CD14-positive monocyte (primary cell): Measurements from ENCODE around the gene ACSBG1. TPM values are rescaled to one million over a fixed set of nuclear protein-coding genes. Genes with fewer than 3 reads are reported as not detected.

ENCODE experiments used
- DNase-seq, 3 donors: peaks; one replicate each; pipeline ENCODE4 v3.0.0-alpha.2; 2011 to 2022
- H2AFZ ChIP-seq: 2 replicates; pipeline ENCODE4 v1.6.0; 2012; ENCODE audit warnings: mild to moderate bottlenecking, low read depth, low read length, inconsistent platforms; ENCODE audit not compliant: insufficient read depth, poor library complexity, severe bottlenecking
- H3K27ac ChIP-seq, 2 donors: 1 replicate in 1 of 2; 2 replicates in 1 of 2; pipeline ENCODE4 v1.5.1; 2012 to 2013; ENCODE audit warnings: low read length in 2 of 2, control low read depth in 1 of 2, inconsistent platforms in 1 of 2, low read depth in 1 of 2, mild to moderate bottlenecking in 1 of 2
- H3K27me3 ChIP-seq, 2 donors: one replicate each; pipeline versions ENCODE4 v1.6.0 to v1.6.1; 2011 to 2013; ENCODE audit warnings: low read length in 2 of 2; ENCODE audit not compliant: control insufficient read depth in 2 of 2, insufficient read depth in 2 of 2
- H3K36me3 ChIP-seq, 2 donors: replicated peaks in 1 of 2; 1 replicate in 1 of 2; 2 replicates in 1 of 2; pipeline versions ENCODE4 v1.5.1 to v1.6.1; 2012 to 2013; ENCODE audit warnings: low read length in 2 of 2, control low read depth in 1 of 2, inconsistent platforms in 1 of 2, mild to moderate bottlenecking in 1 of 2; ENCODE audit not compliant: insufficient read depth in 2 of 2, control insufficient read depth in 1 of 2
- H3K4me1 ChIP-seq, 2 donors: 1 replicate in 1 of 2; 2 replicates in 1 of 2; pipeline versions ENCODE4 v1.5.1 to v1.6.1; 2012 to 2013; ENCODE audit warnings: low read length in 2 of 2, control low read depth in 1 of 2, inconsistent platforms in 1 of 2, mild to moderate bottlenecking in 1 of 2, moderate library complexity in 1 of 2; ENCODE audit not compliant: insufficient read depth in 2 of 2, control insufficient read depth in 1 of 2
- H3K4me2 ChIP-seq: replicated peaks from 2 replicates; pipeline ENCODE3; 2012; ENCODE audit warnings: low read length, moderate library complexity, mild to moderate bottlenecking; ENCODE audit not compliant: poor library complexity, severe bottlenecking; ENCODE audit errors: extremely low read depth
- H3K4me3 ChIP-seq, 3 experiments: fragments of 200-600 bp in 1 of 3; sonication (generic) in 1 of 3; replicated peaks in 1 of 3; 1 replicate in 2 of 3; 2 replicates in 1 of 3; pipeline ENCODE4 v1.5.1; 2011 to 2013; ENCODE audit warnings: low read length in 3 of 3, mild to moderate bottlenecking in 3 of 3, control low read depth in 2 of 3, low read depth in 2 of 3, inconsistent platforms in 1 of 3, moderate library complexity in 1 of 3
- H3K79me2 ChIP-seq: 2 replicates; pipeline ENCODE4 v1.6.0; 2012; ENCODE audit warnings: mild to moderate bottlenecking, control low read depth, inconsistent platforms, low read length, moderate library complexity; ENCODE audit not compliant: insufficient read depth
- H3K9ac ChIP-seq: 2 replicates; pipeline ENCODE4 v1.6.0; 2017; ENCODE audit warnings: low read length, mild to moderate bottlenecking; ENCODE audit not compliant: insufficient read depth, poor library complexity, severe bottlenecking
- H3K9me3 ChIP-seq, 2 donors: replicated peaks in 1 of 2; 1 replicate in 1 of 2; 2 replicates in 1 of 2; pipeline versions ENCODE4 v1.5.1 to v1.6.1; 2012 to 2013; ENCODE audit warnings: low read length in 2 of 2, control low read depth in 1 of 2; ENCODE audit not compliant: control insufficient read depth in 1 of 2, insufficient read depth in 1 of 2
- H4K20me1 ChIP-seq: 2 replicates; pipeline ENCODE4 v1.6.0; 2012; ENCODE audit warnings: mild to moderate bottlenecking, low read length, control low read depth, moderate library complexity; ENCODE audit not compliant: insufficient read depth
- H3K27ac Mint-ChIP-seq, 7 donors: one replicate each; pipeline ENCODE4 v1.8.0; 2020; ENCODE audit warnings: mild to moderate bottlenecking in 7 of 7, mixed read lengths in 7 of 7, moderate library complexity in 6 of 7, inconsistent platforms in 2 of 7
- H3K27me3 Mint-ChIP-seq, 3 donors: one replicate each; pipeline ENCODE4 v1.8.0; 2021 to 2022; ENCODE audit warnings: low read depth in 3 of 3, mild to moderate bottlenecking in 3 of 3, mixed read lengths in 3 of 3, moderate library complexity in 3 of 3, inconsistent platforms in 1 of 3
- H3K36me3 Mint-ChIP-seq, 2 donors: one replicate each; pipeline ENCODE4 v1.8.0; 2020; ENCODE audit warnings: mixed read lengths in 2 of 2, inconsistent platforms in 1 of 2, mild to moderate bottlenecking in 1 of 2
- H3K4me1 Mint-ChIP-seq: one replicate; pipeline ENCODE4 v1.8.0; 2020; ENCODE audit warnings: mild to moderate bottlenecking, mixed read lengths
- H3K4me3 Mint-ChIP-seq, 2 donors: one replicate each; pipeline ENCODE4 v1.8.0; 2020; ENCODE audit warnings: mild to moderate bottlenecking in 2 of 2, mixed read lengths in 2 of 2, moderate library complexity in 1 of 2
- H3K9me3 Mint-ChIP-seq, 7 donors: one replicate each; pipeline ENCODE4 v1.8.0; 2020 to 2022; ENCODE audit warnings: mixed read lengths in 7 of 7, mild to moderate bottlenecking in 6 of 7, moderate library complexity in 6 of 7, inconsistent platforms in 2 of 7
- CTCF ChIP-seq: fragments of 200-600 bp; IDR thresholded peaks from one replicate; pipeline ENCODE4 v1.8.0; 2022; ENCODE audit warnings: antibody characterized with exemption, mild to moderate bottlenecking
- WGBS: methylation state at CpG from one replicate; pipeline ENCODE4 v1.1.5; 2013; ENCODE audit warnings: missing lambda C conversion rate; ENCODE audit not compliant: insufficient coverage; 5-methylcytosine and 5-hydroxymethylcytosine counted together
- intact Hi-C, 2 donors: fragments of 100-400 bp; cut with micrococcal nuclease; formaldehyde crosslinking; loops; one replicate each; pipeline versions ENCODE4 v1.15.0 to v1.15.1; 2023
- polyA plus RNA-seq, 3 donors: library from polyadenylated mRNA; depleted of rRNA in 1 of 3; unstranded in 2 of 3; stranded (reverse) in 1 of 3; fragments of 300-500 nt in 2 of 3; fragments of >200 nt in 1 of 3; fragmentation: Illumina TruSeq in 2 of 3; gene quantifications; 1 replicate in 2 of 3; 2 replicates in 1 of 3; pipeline ENCODE4 v1.2.3, GENCODE V29; 2012 to 2021

ACSBG1 gene
- polyA plus RNA-seq, 3 donors = 0.01 TPM; not detected in 2

- no peaks in the 10 kb centered on the region for H3K9me3 ChIP-seq
- Mint-ChIP-seq H3K27ac (no peak overlapping the region), H3K4me3 (no peak overlapping the region), H3K4me1 (no peaks in the 10 kb centered on the region), H3K27me3 (peaks cover 0 to 5% (median 0%) of the 10 kb centered on the region in 3 donors), H3K9me3 (no peaks in the 10 kb centered on the region), H3K36me3 (no peaks in the 10 kb centered on the region)
- DNase-seq = no peak
- H3K27me3 ChIP-seq = no peaks in the 10 kb centered on the region
- no peak overlapping the region for H3K9ac ChIP-seq
- no peaks in the 10 kb centered on the region for H3K36me3 ChIP-seq
- H3K4me3 ChIP-seq = no peak overlapping the region
- H3K27ac ChIP-seq = no peak overlapping the region
- TF ChIP-seq CTCF = no peak
- H3K4me1 ChIP-seq = no peaks in the 10 kb centered on the region
- 92% methylated on average over 4 of the region's 10 CpGs for WGBS
- H4K20me1 ChIP-seq = no peaks in the 10 kb centered on the region
- H3K79me2 ChIP-seq = no peaks in the 10 kb centered on the region
- H2AFZ ChIP-seq = no peak overlapping the region
- no peak overlapping the region for H3K4me2 ChIP-seq
- intact Hi-C loops = no loop called here
These were observed 22.4 kb downstream of the ACSBG1 start for GRCh38 chr15:78212008-78212407.

GRCh38 chr15:78211189-78211921 is 23.0 kb downstream of the ACSBG1 start:
- Histone ChIP-seq H3K4me3 (no peak overlapping the region), H3K9me3 (no peaks in the 10 kb centered on the region), H4K20me1 (no peaks in the 10 kb centered on the region), H3K27ac (no peak overlapping the region), H3K79me2 (no peaks in the 10 kb centered on the region), H3K36me3 (no peaks in the 10 kb centered on the region), H3K27me3 (no peaks in the 10 kb centered on the region), H3K4me2 (no peak overlapping the region), H3K4me1 (no peaks in the 10 kb centered on the region), H2AFZ (no peak overlapping the region), H3K9ac (no peak overlapping the region)
- H3K4me3 Mint-ChIP-seq = no peak overlapping the region
- TF ChIP-seq CTCF = no peak
- H3K27ac Mint-ChIP-seq = peak overlapping the region in 1 of 7 donors; percentile 66
- H3K27me3 Mint-ChIP-seq = peaks cover 0 to 5% (median 2%) of the 10 kb centered on the region in 3 donors
- H3K4me1 Mint-ChIP-seq = no peaks in the 10 kb centered on the region
- no peak for DNase-seq
- H3K36me3 Mint-ChIP-seq = no peaks in the 10 kb centered on the region
- intact Hi-C loops = no loop called here
- H3K9me3 Mint-ChIP-seq = no peaks in the 10 kb centered on the region
- 100% methylated on average over 4 of the region's 12 CpGs for WGBS
